ENCODE data around the gene PRB2. TPM values are rescaled to one million over a fixed set of nuclear protein-coding genes. Genes with fewer than 3 reads are reported as not detected.
A peak's percentile ranks its signal among the peaks of the same experiment; 100 is the strongest.
"Not testable (repeated sequence)": the region's sequence is repeated elsewhere in the genome, so short reads cannot be mapped to it uniquely, and the experiment has no call there.

Gene PRB2
- total RNA-seq, 1 donor: not detected

- Histone ChIP-seq H3K79me2 (ENCODE audit: insufficient read depth, low read length) (no peaks in the 10 kb centered on the region), H2AFZ (ENCODE audit: low read length) (no peak overlapping the region), H4K20me1 (ENCODE audit: insufficient read depth, low read length) (no peaks in the 10 kb centered on the region), H3K27me3 (ENCODE audit: insufficient read depth, low read length) (no peaks in the 10 kb centered on the region), H3K4me1 (ENCODE audit: insufficient read depth, low read length) (no peaks in the 10 kb centered on the region), H3K4me2 (ENCODE audit: insufficient read depth, low read length) (no peak overlapping the region), H3K27ac (ENCODE audit: low read depth, low read length) (no peak overlapping the region), H3K9me3 (ENCODE audit: low read depth, low read length) (no peaks in the 10 kb centered on the region), H3K36me3 (ENCODE audit: insufficient read depth, low read length) (no peaks in the 10 kb centered on the region), H3K4me3 (ENCODE audit: insufficient read depth, low read length) (no peak overlapping the region)
- TF ChIP-seq CTCF (IDR thresholded peaks at IDR 0.05; ENCODE audit: extremely low read depth, low read depth, low read length): no peak
- DNase-seq (ENCODE audit: insufficient read length, low spot score, missing footprints): no peak
Observed at GRCh38 chr12:11361151-11361550, 34.2 kb downstream of the PRB2 start.

- H3K79me2 ChIP-seq (ENCODE audit: insufficient read depth, low read length); H3K27ac ChIP-seq (ENCODE audit: low read depth, low read length); H3K9me3 ChIP-seq (ENCODE audit: low read depth, low read length); H2AFZ ChIP-seq (ENCODE audit: low read length); H3K27me3 ChIP-seq (ENCODE audit: insufficient read depth, low read length); H4K20me1 ChIP-seq (ENCODE audit: insufficient read depth, low read length); H3K36me3 ChIP-seq (ENCODE audit: insufficient read depth, low read length); DNase-seq (ENCODE audit: insufficient read length, low spot score, missing footprints); H3K4me3 ChIP-seq (ENCODE audit: insufficient read depth, low read length); H3K4me1 ChIP-seq (ENCODE audit: insufficient read depth, low read length); H3K4me2 ChIP-seq (ENCODE audit: insufficient read depth, low read length): not testable (repeated sequence)
Observed at GRCh38 chr12:11360205-11360883, 35.0 kb downstream of the PRB2 start.

GRCh38 chr12:11351736-11352135 is 43.6 kb downstream of the PRB2 start:
- H3K27me3 ChIP-seq (ENCODE audit: insufficient read depth, low read length); H3K9me3 ChIP-seq (ENCODE audit: low read depth, low read length); H2AFZ ChIP-seq (ENCODE audit: low read length); H4K20me1 ChIP-seq (ENCODE audit: insufficient read depth, low read length); DNase-seq (ENCODE audit: insufficient read length, low spot score, missing footprints); H3K4me1 ChIP-seq (ENCODE audit: insufficient read depth, low read length); H3K4me3 ChIP-seq (ENCODE audit: insufficient read depth, low read length); H3K27ac ChIP-seq (ENCODE audit: low read depth, low read length); H3K79me2 ChIP-seq (ENCODE audit: insufficient read depth, low read length); H3K4me2 ChIP-seq (ENCODE audit: insufficient read depth, low read length); H3K36me3 ChIP-seq (ENCODE audit: insufficient read depth, low read length): not testable (repeated sequence)

GRCh38 chr12:11348439-11348838 is 46.9 kb downstream of the PRB2 start:
- Histone ChIP-seq H3K4me3 (ENCODE audit: insufficient read depth, low read length) (no peak overlapping the region), H3K79me2 (ENCODE audit: insufficient read depth, low read length) (no peaks in the 10 kb centered on the region), H3K9me3 (ENCODE audit: low read depth, low read length) (no peaks in the 10 kb centered on the region), H3K27me3 (ENCODE audit: insufficient read depth, low read length) (no peaks in the 10 kb centered on the region), H3K4me2 (ENCODE audit: insufficient read depth, low read length) (no peak overlapping the region), H3K4me1 (ENCODE audit: insufficient read depth, low read length) (no peaks in the 10 kb centered on the region), H3K36me3 (ENCODE audit: insufficient read depth, low read length) (no peaks in the 10 kb centered on the region), H4K20me1 (ENCODE audit: insufficient read depth, low read length) (no peaks in the 10 kb centered on the region), H3K27ac (ENCODE audit: low read depth, low read length) (no peak overlapping the region), H2AFZ (ENCODE audit: low read length) (no peak overlapping the region)
- TF ChIP-seq CTCF (IDR thresholded peaks at IDR 0.05; ENCODE audit: extremely low read depth, low read depth, low read length): no peak
- no peak for DNase-seq (ENCODE audit: insufficient read length, low spot score, missing footprints)

GRCh38 chr12:11347810-11348209 is 47.6 kb downstream of the PRB2 start:
- no peak overlapping the region for H2AFZ ChIP-seq (ENCODE audit: low read length)
- H3K4me1 ChIP-seq (ENCODE audit: insufficient read depth, low read length): no peaks in the 10 kb centered on the region
- H3K36me3 ChIP-seq (ENCODE audit: insufficient read depth, low read length): no peaks in the 10 kb centered on the region
- H3K27me3 ChIP-seq (ENCODE audit: insufficient read depth, low read length): no peaks in the 10 kb centered on the region
- H4K20me1 ChIP-seq (ENCODE audit: insufficient read depth, low read length): no peaks in the 10 kb centered on the region
- H3K79me2 ChIP-seq (ENCODE audit: insufficient read depth, low read length): no peaks in the 10 kb centered on the region
- no peak overlapping the region for H3K27ac ChIP-seq (ENCODE audit: low read depth, low read length)
- DNase-seq (ENCODE audit: insufficient read length, low spot score, missing footprints): no peak
- H3K4me3 ChIP-seq (ENCODE audit: insufficient read depth, low read length): no peak overlapping the region
- H3K9me3 ChIP-seq (ENCODE audit: low read depth, low read length): no peaks in the 10 kb centered on the region
- peak; percentile 13 for TF ChIP-seq CTCF (IDR thresholded peaks at IDR 0.05; ENCODE audit: extremely low read depth, low read depth, low read length)
- no peak overlapping the region for H3K4me2 ChIP-seq (ENCODE audit: insufficient read depth, low read length)

Measured in osteoblast (primary cell).